ENCODE measurements around the gene SETMAR.

GRCh38 chr3:4320096-4320911, 17.1 kb downstream of the SETMAR start:
- TF ChIP-seq IRF2 (CRISPR knock-in tag; IDR thresholded peaks at IDR 0.05), result no peak
- no peak for TF ChIP-seq FOXA3 (CRISPR knock-in tag; IDR thresholded peaks at IDR 0.05)
- no peak for TF ChIP-seq DBP (CRISPR knock-in tag; IDR thresholded peaks at IDR 0.05; ENCODE audit: not compliant biosample characterization)
- TF ChIP-seq, protein P1, sequence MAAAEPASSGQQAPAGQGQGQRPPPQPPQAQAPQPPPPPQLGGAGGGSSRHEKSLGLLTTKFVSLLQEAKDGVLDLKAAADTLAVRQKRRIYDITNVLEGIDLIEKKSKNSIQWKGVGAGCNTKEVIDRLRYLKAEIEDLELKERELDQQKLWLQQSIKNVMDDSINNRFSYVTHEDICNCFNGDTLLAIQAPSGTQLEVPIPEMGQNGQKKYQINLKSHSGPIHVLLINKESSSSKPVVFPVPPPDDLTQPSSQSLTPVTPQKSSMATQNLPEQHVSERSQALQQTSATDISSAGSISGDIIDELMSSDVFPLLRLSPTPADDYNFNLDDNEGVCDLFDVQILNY (CRISPR knock-in tag; conservative IDR thresholded peaks at IDR 0.05), result no peak
- no peak for TF ChIP-seq HCFC1 (IDR thresholded peaks at IDR 0.05; ENCODE audit: low read depth, low read length)
- TF ChIP-seq YY1 (IDR thresholded peaks at IDR 0.05; ENCODE audit: insufficient read depth, insufficient replicate concordance, low read depth, low read length), result no peak
- TF ChIP-seq, protein P2, sequence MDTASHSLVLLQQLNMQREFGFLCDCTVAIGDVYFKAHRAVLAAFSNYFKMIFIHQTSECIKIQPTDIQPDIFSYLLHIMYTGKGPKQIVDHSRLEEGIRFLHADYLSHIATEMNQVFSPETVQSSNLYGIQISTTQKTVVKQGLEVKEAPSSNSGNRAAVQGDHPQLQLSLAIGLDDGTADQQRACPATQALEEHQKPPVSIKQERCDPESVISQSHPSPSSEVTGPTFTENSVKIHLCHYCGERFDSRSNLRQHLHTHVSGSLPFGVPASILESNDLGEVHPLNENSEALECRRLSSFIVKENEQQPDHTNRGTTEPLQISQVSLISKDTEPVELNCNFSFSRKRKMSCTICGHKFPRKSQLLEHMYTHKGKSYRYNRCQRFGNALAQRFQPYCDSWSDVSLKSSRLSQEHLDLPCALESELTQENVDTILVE (CRISPR knock-in tag; IDR thresholded peaks at IDR 0.05), result no peak
- TF ChIP-seq ZNF788 (CRISPR knock-in tag; IDR thresholded peaks at IDR 0.05; ENCODE audit: borderline replicate concordance), result no peak
- TF ChIP-seq JUNB (CRISPR knock-in tag; IDR thresholded peaks at IDR 0.05; ENCODE audit: borderline replicate concordance), result no peak
- no peak for TF ChIP-seq ZNF367 (CRISPR knock-in tag; IDR thresholded peaks at IDR 0.05; ENCODE audit: borderline replicate concordance)
- no peak for TF ChIP-seq CTCF (CRISPR knock-in tag; IDR thresholded peaks at IDR 0.05)
- no peak for TF ChIP-seq ZNF232 (CRISPR knock-in tag; IDR thresholded peaks at IDR 0.05; ENCODE audit: borderline replicate concordance)
- TF ChIP-seq NR2C2 (CRISPR knock-in tag; IDR thresholded peaks at IDR 0.05; ENCODE audit: borderline replicate concordance), result no peak
